ENCODE measurements around the gene TRPC3. TPM values are rescaled to one million over a fixed set of nuclear protein-coding genes. Genes with fewer than 3 reads are reported as not detected.

TRPC3 gene
- total and polyA plus RNA-seq, 4 donors = 0.06 to 0.33 (median 0.09) TPM

- 59% methylated on average over 3 of the region's 3 CpGs for WGBS
- TF ChIP-seq FOXA1 (IDR thresholded peaks at IDR 0.05) (no peak), RAD21 (IDR thresholded peaks at IDR 0.05) (no peak), CTCF (IDR thresholded peaks at IDR 0.05; ENCODE audit: low read depth, low read length, missing input control) (no peak), YY1 (IDR thresholded peaks at IDR 0.05) (no peak), REST (IDR thresholded peaks at IDR 0.05) (no peak), HNF4A (conservative IDR thresholded peaks at IDR 0.05) (no peak), ZBTB33 (IDR thresholded peaks at IDR 0.05) (no peak), NR2F2 (IDR thresholded peaks at IDR 0.05) (no peak), RXRA (IDR thresholded peaks at IDR 0.05) (no peak), GABPA (IDR thresholded peaks at IDR 0.05 in 1 of 2, conservative IDR thresholded peaks at IDR 0.05 in 1 of 2) (no peak), ATF3 (IDR thresholded peaks at IDR 0.05) (no peak), SP1 (IDR thresholded peaks at IDR 0.05) (no peak), FOXA2 (IDR thresholded peaks at IDR 0.05) (no peak), EGR1 (IDR thresholded peaks at IDR 0.05; ENCODE audit: low read depth in 2 of 2) (no peak), JUND (IDR thresholded peaks at IDR 0.05) (no peak), TAF1 (conservative IDR thresholded peaks at IDR 0.05) (no peak), MAX (IDR thresholded peaks at IDR 0.05) (no peak), HNF4G (IDR thresholded peaks at IDR 0.05) (no peak)
- Histone ChIP-seq H3K36me3 (ENCODE audit: control insufficient read depth in 4 of 4, insufficient read depth in 3 of 4, low read depth in 1 of 4, low read length in 3 of 4) (no peaks in the 10 kb centered on the region), H3K4me1 (ENCODE audit: control insufficient read depth in 4 of 4, insufficient read depth in 4 of 4, low read length in 3 of 4) (peaks cover 0 to 7% (median 3%) of the 10 kb centered on the region in 4 donors), H3K27ac (ENCODE audit: low read depth in 1 of 2, low read length in 2 of 2) (no peak overlapping the region), H3K9ac (ENCODE audit: low read depth in 1 of 2, low read length in 2 of 2) (no peak overlapping the region), H3K27me3 (ENCODE audit: control insufficient read depth in 4 of 4, insufficient read depth in 4 of 4, low read length in 3 of 4) (peaks cover 0 to 4% (median 0%) of the 10 kb centered on the region in 4 donors), H3K4me3 (ENCODE audit: low read depth in 1 of 3, low read length in 3 of 3) (no peak overlapping the region), H3K9me3 (ENCODE audit: control insufficient read depth in 4 of 4, low read length in 3 of 4) (no peaks in the 10 kb centered on the region)
- no peak for DNase-seq (ENCODE audit: low spot score)
These were observed 78.3 kb downstream of the TRPC3 start for GRCh38 chr4:121873604-121874003.

Data from liver (tissue), 9 donors.